Inflammatory macrophage treated with lipopolysaccharide for 1 hour (primary cell): ENCODE measurements around the gene PSMD6.
A peak's percentile ranks its signal among the peaks of the same experiment; 100 is the strongest.

Source experiments
- DNase-seq, 2 donors: peaks; one replicate each; pipeline ENCODE4 v3.0.0-alpha.2; 2020 to 2022

PSMD6 gene

GRCh38 chr3:64042952-64043351 lies 19.7 kb upstream of the PSMD6 start:
- DNase-seq, result no peak

GRCh38 chr3:64039981-64040733 lies 16.9 kb upstream of the PSMD6 start:
- DNase-seq, result no peak

- DNase-seq, result no peak
Observed at GRCh38 chr3:64039332-64039731, 16.0 kb upstream of the PSMD6 start.

- no peak for DNase-seq
Observed at GRCh38 chr3:64038253-64038767, 15.0 kb upstream of the PSMD6 start.

GRCh38 chr3:64037084-64037483 lies 13.8 kb upstream of the PSMD6 start:
- no peak for DNase-seq

GRCh38 chr3:64033069-64033468 lies 9.8 kb upstream of the PSMD6 start:
- no peak for DNase-seq

- DNase-seq, result no peak
Observed at GRCh38 chr3:64031540-64032508, 8.5 kb upstream of the PSMD6 start.

- DNase-seq, result peak; percentile 44 to 77
Observed at GRCh38 chr3:64030741-64031140, 7.4 kb upstream of the PSMD6 start.

- DNase-seq, result no peak
Observed at GRCh38 chr3:64029287-64029686, 6.0 kb upstream of the PSMD6 start.

- no peak for DNase-seq
Observed at GRCh38 chr3:64028754-64029153, 5.5 kb upstream of the PSMD6 start.

- no peak for DNase-seq
Observed at GRCh38 chr3:64027658-64028057, 4.4 kb upstream of the PSMD6 start.

GRCh38 chr3:64026346-64026745 lies 3.1 kb upstream of the PSMD6 start:
- no peak for DNase-seq

- DNase-seq, result no peak
Observed at GRCh38 chr3:64023861-64024223, 548 bp upstream of the PSMD6 start.

- peak in 1 of 2 donors; percentile 9 for DNase-seq
Observed at GRCh38 chr3:64022451-64023186, 675 bp downstream of the PSMD6 start.

- DNase-seq, result peak in 1 of 2 donors; percentile 13
Observed at GRCh38 chr3:64021922-64022321, 1.4 kb downstream of the PSMD6 start.

- no peak for DNase-seq
Observed at GRCh38 chr3:64019879-64020278, 3.4 kb downstream of the PSMD6 start.

- no peak for DNase-seq
Observed at GRCh38 chr3:64019271-64019670, 4.0 kb downstream of the PSMD6 start.

GRCh38 chr3:64016941-64017620 lies 6.2 kb downstream of the PSMD6 start:
- DNase-seq, result no peak

GRCh38 chr3:64011685-64012084 lies 11.6 kb downstream of the PSMD6 start:
- no peak for DNase-seq

- DNase-seq, result no peak
Observed at GRCh38 chr3:64010199-64010598, 13.1 kb downstream of the PSMD6 start.

- DNase-seq, result no peak
Observed at GRCh38 chr3:64009528-64009927, 13.8 kb downstream of the PSMD6 start.
